Activated T-cell treated with anti-CD3 and anti-CD28 coated beads for 4 hours (primary cell): Measurements from ENCODE around the gene PFKFB3.
"Not testable (repeated sequence)": the region's sequence is repeated elsewhere in the genome, so short reads cannot be mapped to it uniquely, and the experiment has no call there.

Experiments used
- DNase-seq: peaks from one replicate; pipeline ENCODE4 v3.0.0-alpha.2; 2020

PFKFB3 gene

DNA sequence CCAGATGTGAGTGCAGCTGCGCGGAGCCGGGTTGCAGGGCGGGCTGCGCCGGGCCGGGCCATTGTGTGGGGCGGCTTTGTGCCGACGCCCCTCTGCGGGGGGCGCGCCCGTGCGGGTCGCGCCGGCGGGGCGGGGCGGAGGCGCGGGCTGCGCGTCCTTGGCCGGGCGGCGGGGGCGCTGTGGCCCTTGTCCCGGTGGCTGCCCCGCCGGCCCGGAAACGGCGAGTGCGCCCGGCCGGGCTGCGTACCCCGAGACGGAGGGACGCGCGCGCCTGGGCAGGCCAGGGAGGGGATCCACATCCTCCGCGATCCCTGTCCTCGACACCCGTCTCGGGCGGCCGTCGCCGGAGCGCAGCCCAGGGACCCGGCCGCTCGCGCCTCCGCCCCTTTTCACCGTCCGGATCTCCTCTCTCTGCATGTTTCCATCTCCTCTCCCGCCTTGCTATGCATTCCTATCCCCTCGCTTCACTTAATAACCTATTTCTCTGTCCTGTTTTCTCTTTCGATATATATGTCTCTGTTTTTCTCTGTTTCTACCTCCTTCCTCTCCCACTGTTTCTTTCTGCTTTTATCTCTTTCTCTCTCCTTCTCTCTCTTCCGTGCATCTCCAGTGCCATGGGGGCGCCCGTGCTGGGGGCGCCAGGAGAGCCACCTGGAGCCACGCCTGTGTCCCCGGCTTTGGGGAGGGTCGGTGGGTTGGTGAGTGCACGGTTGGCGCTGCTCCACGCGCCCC, 765 bp downstream of the PFKFB3 start:
- peak; percentile 17 for DNase-seq

DNA sequence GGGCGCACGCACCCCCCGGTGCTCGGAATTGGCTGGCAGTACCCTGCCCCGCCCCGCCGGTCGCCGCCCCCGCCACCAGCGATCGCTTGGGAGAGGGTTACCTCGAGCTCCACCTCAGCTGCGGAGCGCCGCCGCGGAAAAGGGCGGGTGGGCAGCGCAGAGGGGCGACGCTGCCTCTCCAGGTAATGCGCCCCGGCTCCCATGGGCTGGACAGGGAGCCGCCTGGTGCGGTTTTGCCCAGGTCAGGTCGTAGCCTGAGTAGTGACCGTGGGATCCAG, 1.3 kb downstream of the PFKFB3 start:
- peak; percentile 68 for DNase-seq

DNA sequence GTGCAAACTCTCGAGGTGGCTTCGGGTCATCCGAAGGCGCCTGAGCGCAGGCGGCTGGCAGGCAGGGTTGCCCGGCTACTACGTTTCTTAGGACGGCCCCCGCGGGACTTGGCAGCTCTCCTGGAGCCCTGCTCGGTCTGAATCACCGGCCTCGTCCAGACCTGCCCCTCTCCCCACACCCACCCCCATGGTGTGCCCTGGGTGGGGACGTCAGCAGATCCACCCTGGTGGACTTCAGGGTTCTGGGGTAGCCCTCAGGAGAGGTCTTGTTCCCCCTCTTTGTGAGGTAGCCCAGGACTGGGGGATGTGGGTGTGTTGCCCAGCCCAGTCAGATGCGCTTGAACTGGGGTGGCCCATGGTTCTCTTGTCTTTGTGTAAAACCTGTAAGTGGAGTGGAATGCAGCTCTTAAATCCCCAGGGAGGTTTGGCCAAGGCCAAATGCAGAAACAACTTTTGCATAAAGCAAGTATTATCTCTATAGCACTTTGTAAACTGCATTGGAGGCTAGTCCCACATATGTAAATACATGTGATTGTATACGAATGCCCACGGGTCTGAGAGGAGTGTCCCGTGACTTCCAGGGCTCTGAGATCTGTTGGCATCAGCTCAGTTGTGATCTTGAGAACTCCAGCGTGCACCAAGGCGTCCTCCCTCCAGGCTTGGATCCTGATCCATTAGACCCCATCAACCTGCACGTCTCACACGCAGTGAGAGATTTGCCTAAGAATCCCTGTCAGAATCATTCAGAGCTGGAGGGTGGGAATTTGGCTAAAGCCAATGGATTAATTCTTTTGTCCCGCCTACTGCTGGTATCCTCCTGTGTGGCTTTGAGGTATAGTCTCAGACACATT, 1.8 kb downstream of the PFKFB3 start:
- DNase-seq: no peak

DNA sequence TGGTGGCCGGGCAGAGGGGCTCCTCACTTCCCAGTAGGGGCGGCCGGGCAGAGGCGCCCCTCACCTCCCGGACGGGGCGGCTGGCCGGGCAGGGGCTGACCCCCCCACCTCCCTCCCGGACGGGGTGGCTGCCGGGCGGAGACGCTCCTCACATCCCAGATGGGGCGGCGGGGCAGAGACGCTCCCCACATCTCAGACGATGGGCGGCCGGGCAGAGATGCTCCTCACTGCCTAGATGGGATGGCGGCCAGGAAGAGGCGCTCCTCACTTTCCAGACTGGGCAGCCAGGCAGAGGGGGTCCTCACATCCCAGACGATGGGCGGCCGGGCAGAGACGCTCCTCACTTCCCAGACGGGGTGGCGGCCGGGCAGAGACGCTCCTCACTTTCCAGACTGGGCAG, 3.8 kb downstream of the PFKFB3 start:
- not testable (repeated sequence) for DNase-seq

DNA sequence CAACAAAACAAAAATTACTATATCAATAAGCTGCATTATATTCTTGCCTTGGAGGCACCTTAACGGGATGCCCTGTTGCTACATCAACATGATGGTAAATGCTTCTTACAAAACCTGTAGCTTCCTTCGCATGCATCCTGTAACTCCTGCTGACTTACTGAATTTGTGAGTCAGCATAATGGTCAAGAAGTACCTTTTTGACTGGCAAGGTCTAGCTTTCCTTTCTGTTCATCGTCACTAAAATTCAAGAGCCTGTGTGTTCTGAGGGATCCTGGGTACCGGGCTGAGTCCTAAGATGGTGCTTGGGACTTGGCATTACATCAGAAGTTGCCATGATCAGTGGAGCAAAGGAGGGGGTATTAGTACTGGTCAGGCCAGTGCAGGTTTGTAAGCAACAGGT, 4.9 kb downstream of the PFKFB3 start:
- no peak for DNase-seq

DNA sequence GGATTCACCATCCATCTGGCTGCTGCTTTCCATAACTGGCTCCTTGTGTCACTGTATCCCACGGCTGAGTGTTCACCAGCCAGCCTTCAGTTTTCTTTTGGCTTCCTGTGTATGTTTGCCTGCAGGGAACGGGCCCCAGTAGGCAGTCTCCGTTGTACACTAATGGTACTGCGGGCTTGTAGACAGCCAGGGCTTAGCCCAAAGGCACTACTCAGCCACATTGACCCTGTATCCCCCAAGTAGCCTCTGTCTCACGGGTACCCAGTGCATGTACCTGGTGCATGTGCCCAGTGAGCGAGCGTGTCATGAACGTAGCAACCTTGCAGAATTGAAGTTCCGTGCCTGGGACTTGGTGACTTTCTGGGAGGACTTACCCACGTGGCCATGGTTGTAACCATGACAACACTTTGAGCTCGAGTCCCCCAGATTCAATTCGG, 6.1 kb downstream of the PFKFB3 start:
- DNase-seq: no peak

DNA sequence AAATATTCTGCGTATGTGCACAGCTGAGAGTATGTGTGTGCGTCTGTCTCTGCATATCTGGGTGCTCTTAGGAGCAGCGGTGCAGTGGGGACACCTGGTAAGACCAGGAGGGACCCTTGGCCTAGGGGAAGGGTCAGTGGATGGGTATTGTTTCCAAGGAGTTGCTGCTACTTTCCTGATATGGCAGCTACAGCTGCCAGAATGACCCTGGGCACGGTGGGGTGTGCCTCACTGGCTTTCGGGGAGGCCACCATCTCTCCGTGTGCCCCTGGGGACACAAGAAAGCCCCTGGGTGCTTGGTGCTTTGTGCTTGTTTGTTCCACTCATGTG, 8.6 kb downstream of the PFKFB3 start:
- DNase-seq: no peak

DNA sequence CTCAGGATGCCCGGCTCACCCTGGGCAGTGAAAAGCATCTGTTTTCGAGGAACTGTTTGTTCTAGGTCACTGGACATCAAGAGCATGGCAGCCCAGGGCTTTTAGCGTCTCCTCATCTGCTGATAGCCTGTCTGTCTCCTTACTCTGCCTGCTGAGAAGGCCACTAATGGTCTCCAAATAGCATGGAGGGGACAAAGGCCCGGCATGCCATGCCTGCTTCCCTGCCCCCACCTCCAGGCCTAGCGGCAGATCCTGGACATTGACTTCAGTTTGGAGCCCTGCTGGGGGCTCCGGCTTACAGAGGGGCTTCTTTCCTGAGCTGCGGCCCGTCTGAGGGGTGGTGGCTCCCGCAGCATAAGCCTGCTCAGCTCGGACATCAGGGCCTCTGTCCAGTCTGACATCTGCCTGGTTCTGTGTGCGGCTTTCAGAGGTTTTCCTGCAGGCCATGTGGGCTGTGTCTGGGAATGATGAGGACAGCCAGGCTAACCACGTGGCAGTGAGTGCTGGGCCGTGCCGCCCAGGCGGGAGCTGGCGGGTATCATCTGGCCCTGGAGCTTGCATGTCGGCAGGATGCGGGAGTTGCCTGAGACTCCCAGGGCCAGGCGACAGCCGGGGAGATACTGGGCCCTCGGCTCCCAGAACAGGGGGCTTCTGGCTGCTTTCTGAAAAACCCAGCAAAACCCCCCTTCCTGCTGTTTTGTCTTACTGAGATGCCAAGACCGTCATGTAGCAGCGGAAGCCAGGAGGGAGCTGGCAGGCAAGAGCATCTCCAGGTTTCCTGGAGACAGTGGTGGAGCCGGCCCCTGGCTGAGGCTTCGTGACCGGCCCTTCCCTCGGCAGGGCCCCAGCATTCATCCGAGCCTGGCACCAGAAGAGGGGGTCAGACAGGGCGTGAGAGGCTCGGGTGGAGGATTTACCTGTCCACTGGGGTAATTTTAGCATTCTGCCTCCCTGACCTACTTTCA, 9.2 kb downstream of the PFKFB3 start:
- DNase-seq: no peak

DNA sequence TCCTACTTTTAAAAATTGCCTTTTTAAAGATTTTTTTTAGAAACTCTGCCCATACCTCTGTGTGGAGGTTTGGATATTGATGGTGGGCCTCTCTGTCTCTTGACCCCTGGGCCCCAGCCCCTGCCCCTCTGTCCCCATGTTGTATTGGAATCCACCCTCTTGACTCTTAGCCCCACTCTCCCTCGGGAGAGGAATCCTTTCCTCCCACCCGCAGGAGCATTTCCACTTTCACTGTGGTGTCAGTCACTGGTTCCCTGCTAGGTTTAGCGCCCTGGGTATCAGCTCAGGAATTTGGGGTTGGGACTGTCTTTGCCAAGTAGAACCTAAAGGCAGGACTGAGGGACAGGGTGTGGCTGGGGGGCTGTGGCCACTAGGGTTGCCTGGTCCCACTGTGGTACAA, 10.1 kb downstream of the PFKFB3 start:
- DNase-seq: no peak

DNA sequence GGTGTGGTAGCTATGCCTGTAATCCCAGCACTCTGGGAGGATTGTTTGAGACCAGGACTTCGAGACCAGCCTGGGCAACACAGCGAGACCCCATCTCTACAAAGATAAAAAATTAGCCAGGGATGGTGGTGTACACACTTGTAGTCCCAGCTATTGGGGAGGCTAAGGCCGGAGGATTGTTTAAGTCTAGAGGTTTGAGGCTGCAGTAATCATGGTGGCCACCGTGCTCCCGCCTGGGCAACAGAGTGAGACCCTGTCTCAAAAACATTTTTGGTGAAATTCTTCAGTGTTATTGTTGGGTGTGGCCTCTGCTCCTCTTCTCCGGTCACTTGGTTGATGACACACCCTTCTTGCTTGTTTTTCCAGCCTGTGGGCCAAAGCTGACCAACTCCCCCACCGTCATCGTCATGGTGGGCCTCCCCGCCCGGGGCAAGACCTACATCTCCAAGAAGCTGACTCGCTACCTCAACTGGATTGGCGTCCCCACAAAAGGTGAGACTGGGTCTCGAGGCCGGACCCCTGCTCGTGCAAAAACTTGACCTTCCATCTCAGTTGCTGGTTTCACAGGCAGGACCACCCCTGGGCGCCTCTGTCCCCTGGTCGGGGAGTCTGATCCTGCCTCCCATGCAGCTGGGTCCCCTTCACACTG, 10.6 kb downstream of the PFKFB3 start:
- no peak for DNase-seq

DNA sequence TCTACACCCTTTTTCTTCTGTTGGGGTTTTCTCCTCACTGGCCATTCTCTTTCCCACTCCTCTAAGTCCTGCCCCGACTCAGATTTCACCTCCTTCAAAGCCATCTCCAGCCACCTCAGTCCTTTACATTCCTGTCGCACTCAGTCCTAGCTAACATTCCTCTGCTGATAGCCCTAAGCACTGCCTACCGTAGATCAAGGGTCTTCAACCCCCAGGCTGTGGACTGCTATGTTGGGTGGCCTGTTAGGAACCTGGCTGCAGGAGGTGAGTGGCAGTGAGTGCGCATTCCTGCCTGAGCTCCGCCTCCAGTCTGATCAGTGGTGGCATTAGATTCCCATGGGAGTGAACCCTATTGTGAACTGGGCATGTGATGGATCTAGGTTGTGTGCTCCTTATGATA, 11.2 kb downstream of the PFKFB3 start:
- no peak for DNase-seq

DNA sequence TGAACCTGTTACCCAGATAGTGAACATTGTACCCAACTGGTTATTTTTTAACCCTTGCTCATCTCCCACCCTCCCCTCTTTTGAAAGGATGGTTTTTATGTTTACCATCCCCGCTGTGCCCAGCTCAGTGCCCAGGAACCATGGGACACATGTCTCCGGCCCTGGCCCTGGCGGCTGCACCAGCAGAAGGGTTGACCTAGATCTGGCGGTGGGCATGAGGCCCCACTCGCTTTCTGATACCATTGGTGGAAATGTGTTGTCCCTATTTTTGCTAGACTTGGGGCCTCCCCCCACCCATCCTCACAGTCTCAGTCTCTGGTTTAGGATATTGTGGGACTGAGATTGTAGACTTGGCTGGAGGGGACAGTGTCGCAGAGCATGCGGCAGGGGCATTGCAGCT, 11.9 kb downstream of the PFKFB3 start:
- DNase-seq: no peak

DNA sequence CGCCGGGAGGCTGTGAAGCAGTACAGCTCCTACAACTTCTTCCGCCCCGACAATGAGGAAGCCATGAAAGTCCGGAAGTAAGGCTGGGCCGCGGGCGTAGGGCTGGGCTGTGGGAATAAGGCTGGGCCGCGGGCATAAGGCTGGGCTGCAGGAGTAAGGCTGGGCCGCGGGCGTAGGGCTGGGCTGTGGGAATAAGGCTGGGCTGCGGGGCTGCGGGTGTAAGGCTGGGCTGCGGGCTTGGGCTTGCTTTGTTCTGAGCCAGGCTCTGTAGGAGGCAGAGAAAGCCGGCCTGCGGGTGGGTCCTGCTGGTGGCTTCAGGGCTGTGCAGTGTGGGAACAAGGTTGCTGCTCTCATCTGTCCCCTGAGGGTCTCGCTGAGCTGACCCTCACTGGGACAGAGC, 12.5 kb downstream of the PFKFB3 start:
- no peak for DNase-seq

DNA sequence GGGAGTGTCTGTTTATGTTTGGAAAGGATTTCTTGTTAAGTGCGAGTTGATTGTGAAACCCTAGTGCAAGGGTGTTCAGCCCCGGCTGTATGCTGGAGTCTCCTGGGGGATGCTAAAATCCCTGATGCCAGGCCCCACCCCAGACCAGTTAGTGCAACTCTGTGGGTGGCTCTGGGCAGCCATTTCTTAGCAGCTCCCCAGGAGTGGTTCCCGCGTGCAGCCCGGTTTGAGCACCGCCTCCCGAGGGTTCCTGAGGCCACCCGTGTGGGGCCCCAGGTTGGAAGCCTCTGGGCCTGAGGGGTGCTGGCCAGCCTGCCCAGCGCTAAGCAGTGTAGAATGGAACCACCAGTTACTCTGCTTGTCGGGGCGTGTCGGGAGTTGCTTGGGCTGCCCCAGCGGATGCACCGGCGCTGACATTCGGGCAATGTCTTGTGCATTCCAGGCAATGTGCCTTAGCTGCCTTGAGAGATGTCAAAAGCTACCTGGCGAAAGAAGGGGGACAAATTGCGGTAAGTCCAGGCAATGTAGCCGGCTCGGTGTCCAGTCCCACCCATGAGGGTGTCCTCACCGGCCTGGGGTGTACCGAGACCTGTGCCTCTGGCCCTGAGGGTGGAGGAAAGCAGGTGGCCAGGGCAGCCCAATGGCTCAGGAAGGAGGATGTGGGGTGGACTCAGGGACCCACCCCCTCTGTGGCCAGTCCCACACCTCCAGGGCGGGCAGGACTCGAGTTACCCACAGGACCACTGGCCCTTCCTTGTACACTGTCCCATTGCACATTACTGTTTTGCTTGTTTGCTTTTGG, 13.2 kb downstream of the PFKFB3 start:
- DNase-seq: no peak

DNA sequence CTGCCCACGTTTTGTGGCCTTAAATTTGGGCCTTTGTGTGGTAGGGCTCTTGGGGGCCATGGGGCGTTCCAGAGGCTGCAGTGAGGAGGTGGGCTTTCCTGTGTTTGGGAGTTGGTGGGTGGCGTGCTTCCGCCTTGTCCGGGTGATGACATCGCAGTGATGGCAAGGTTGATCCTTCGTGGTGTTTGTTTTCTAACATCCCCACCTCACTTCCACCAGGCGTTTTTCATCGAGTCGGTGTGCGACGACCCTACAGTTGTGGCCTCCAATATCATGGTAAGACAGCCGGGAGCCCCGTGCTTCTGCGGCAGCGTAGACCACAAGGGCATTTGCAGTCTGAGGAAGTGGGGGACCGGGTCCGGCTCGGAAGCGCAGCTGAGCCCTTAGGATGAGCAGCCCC, 14.2 kb downstream of the PFKFB3 start:
- DNase-seq: no peak

DNA sequence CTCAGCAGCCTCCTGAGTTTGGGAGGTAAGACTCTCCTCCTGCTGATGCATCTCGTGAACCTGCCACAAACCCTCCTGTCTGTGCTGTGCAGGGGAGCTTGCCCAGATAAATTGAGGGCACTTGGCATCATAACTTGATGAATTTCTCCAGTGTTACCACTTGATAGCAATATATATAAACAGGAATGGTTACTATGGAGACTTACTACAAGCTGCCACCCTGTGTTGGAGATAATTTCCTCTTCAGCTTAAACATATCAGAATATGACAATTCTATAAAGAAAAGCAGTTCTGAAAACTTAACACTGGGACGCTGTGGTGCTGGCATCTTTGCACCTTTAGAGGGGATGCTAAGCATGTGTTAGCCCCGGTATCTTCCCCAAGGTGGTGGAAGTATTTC, 14.9 kb downstream of the PFKFB3 start:
- no peak for DNase-seq

DNA sequence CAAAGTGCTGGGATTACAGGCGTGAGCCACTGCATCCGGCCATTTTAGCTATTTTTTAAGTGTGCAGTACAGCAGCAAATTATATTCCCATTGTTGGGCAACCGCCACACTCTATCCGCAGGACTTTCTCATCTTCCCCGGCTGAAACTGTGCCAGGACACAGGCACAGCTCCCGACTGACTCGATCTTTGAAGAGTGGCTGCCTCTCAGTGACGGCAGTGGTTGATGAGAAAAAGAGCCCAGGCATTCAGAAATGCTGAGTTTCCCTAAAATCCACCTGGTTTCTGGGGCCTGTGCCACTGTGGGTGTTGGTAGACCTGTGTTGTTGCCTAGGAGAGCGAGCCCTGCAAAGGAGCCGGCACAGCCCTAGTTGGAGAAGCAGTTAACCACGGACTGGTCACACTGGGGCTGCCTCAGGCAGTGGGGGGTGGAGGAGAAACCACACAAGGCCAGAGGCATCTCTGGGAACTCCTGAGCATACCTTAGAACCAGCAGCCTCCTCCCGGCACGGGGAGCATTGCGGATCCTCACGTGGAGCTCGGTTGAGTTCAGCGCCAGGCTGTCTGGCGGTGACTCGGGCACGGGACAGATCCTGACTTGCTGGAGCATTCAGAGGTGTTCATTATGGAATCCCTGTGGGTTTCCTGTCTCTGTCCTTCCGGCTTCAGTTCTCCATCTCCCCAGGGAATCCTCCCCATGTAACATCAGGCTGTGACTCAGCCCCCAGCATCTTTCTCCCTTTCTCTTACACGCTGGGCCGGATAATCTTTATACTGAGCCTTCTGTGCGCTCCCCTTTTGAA, 16.2 kb downstream of the PFKFB3 start:
- DNase-seq: no peak

DNA sequence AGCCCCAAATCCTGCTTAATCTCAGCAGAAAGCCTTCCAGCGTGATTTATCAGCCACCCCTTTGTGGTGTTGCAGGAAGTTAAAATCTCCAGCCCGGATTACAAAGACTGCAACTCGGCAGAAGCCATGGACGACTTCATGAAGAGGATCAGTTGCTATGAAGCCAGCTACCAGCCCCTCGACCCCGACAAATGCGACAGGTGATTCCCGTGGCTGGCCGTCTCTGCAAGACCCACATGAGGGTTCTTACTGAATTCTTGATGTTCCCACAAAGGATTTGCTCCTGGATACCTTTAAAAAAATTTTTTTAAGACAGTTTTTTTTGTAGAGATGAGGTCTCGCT, 16.7 kb downstream of the PFKFB3 start:
- no peak for DNase-seq

DNA sequence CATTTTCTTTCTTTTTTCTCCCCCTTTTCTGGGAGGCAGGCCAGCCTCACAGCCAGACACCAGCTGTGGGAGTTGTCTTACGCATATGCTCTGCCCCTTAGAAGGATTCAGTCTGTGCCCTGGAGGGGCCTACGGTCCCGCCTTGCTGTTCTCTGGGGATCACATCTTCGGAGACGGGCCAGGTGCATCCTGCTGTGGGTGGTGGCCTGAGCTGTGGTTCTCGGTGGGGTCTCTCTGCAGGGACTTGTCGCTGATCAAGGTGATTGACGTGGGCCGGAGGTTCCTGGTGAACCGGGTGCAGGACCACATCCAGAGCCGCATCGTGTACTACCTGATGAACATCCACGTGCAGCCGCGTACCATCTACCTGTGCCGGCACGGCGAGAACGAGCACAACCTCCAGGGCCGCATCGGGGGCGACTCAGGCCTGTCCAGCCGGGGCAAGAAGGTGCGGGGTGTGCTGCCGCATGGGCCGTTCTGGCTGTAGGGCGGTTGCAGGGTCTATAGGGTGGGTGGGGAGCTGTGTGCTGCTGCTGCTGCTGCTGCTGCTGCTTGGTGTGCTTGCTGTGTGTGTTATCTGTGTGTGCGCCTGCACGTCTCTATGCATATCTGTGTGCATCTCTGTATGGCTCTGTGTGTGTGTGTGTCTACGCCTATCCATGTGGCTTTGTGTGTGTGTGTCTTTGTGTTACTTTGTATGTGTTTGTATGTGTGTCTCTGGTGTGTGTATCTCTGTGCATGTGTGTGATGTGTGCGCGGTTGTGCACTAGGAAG, 17.9 kb downstream of the PFKFB3 start:
- DNase-seq: no peak

DNA sequence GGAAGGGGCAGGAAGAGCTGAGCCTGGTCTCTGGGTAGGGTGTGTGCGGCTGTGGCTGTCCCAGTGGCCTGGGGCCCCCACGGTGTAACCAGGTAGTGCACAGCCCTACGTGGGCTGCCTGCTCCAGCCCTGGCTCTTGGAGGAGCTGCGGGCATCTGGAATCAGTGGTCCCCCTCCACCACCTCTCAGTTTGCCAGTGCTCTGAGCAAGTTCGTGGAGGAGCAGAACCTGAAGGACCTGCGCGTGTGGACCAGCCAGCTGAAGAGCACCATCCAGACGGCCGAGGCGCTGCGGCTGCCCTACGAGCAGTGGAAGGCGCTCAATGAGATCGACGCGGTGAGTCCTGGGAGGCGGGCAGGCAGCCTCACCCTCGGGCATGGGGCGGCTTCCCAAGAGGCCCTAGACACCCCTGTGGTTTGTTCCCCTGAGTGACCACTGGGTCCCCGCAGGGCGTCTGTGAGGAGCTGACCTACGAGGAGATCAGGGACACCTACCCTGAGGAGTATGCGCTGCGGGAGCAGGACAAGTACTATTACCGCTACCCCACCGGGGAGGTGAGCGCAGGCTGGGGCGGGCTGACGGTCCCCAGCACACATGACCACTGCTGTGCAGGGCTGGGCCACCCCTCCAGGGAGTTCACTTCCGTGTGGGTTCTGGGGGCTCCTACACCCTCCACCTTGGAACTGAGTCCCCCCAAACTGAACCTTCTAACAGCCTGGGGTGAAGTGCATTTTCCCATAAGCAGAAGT, 18.6 kb downstream of the PFKFB3 start:
- no peak for DNase-seq
